HepG2 (cell line): ENCODE results near the gene MBD5. TPM values are rescaled to one million over a fixed set of nuclear protein-coding genes. Genes with fewer than 3 reads are reported as not detected.

Source experiments
- ATAC-seq: fragments of 200-7000 bp; cut with Tn5 transposase; 3 replicates; pipeline ENCODE4 v1.9.1; 2020; ENCODE audit warnings: mild to moderate bottlenecking, moderate library complexity
- BruUV-seq: library from RNA; stranded (reverse); fragments of 400-500 nt; replicated peaks from 2 replicates; lab custom pipeline; 2021; lab: Mats Ljungman, UMichigan
- CTCF ChIA-PET: fragments of 300-600 bp; formaldehyde crosslinking; extraction: SDS; loops from one replicate; lab custom pipeline; 2021; ENCODE audit warnings: low total read pairs, inconsistent platforms, low intra/inter-chr PET ratio; lab: Yijun Ruan, JAX
- POLR2A ChIA-PET: fragments of 350-600 bp; sonication (Branson Sonifier 250); formaldehyde crosslinking; loops from one replicate; lab custom pipeline; 2020; ENCODE audit warnings: antibody characterized with exemption, inconsistent platforms; lab: Yijun Ruan, JAX
- DNase-seq: peaks from one replicate; pipeline ENCODE4 v3.0.0-alpha.2; 2015; ENCODE audit warnings: low spot score
- FAIRE-seq: peaks from 3 replicates; lab custom pipeline; 2011; peaks lifted over from hg19 to GRCh38; lab: Jason Lieb, UNC
- H2AFZ ChIP-seq: one replicate; pipeline ENCODE4 v1.6.1; 2011; ENCODE audit warnings: low read length, inconsistent platforms
- H3K27ac ChIP-seq: fragments of 300-600 bp; 3 replicates; pipeline ENCODE4 v1.8.0; 2011; ENCODE audit warnings: mixed run types, mild to moderate bottlenecking, mixed read lengths, low read length, inconsistent platforms; ENCODE audit not compliant: insufficient read depth; ENCODE audit errors: extremely low read length
- H3K27me3 ChIP-seq, 2 experiments: fragments of 200-600 bp in 1 of 2; 2 replicates in 1 of 2; 3 replicates in 1 of 2; pipeline versions ENCODE4 v1.6.0 to v1.8.0; 2011; ENCODE audit warnings: low read length in 2 of 2, mild to moderate bottlenecking in 2 of 2, moderate library complexity in 2 of 2, inconsistent platforms in 1 of 2; ENCODE audit not compliant: insufficient read depth in 2 of 2, control insufficient read depth in 1 of 2
- H3K36me3 ChIP-seq, 2 experiments: fragments of 200-600 bp in 1 of 2; replicated peaks in 1 of 2; 2 replicates in 1 of 2; 3 replicates in 1 of 2; pipeline versions ENCODE4 v1.5.1 to v1.8.0; 2011; ENCODE audit warnings: low read length in 2 of 2, inconsistent platforms in 1 of 2; ENCODE audit not compliant: insufficient read depth in 2 of 2, control insufficient read depth in 1 of 2
- H3K4me1 ChIP-seq: 2 replicates; pipeline ENCODE4 v1.5.1; 2012; ENCODE audit warnings: low read length, inconsistent platforms; ENCODE audit not compliant: insufficient read depth
- H3K4me2 ChIP-seq: 2 replicates; pipeline ENCODE4 v1.6.0; 2011; ENCODE audit warnings: low read depth, low read length, inconsistent platforms
- H3K4me3 ChIP-seq, 3 experiments: fragments of 200-600 bp in 1 of 3; sonication (generic), shearing (Covaris generic) in 1 of 3; replicated peaks in 1 of 3; 2 replicates each; pipeline ENCODE4 v1.5.1; 2011 to 2016; ENCODE audit warnings: low read length in 3 of 3, inconsistent platforms in 2 of 3, low read depth in 2 of 3, mild to moderate bottlenecking in 2 of 3, control low read depth in 1 of 3, mixed read lengths in 1 of 3; ENCODE audit not compliant: insufficient read depth in 1 of 3
- H3K79me2 ChIP-seq: one replicate; pipeline ENCODE4 v1.6.1; 2011; ENCODE audit warnings: low read length, inconsistent platforms; ENCODE audit not compliant: insufficient read depth
- H3K9ac ChIP-seq: 2 replicates; pipeline ENCODE4 v1.6.0; 2011; ENCODE audit warnings: mild to moderate bottlenecking, low read depth, low read length, inconsistent platforms; ENCODE audit not compliant: insufficient read depth
- H3K9me3 ChIP-seq: 2 replicates; pipeline ENCODE4 v1.5.1; 2012; ENCODE audit warnings: mild to moderate bottlenecking, low read length
- H4K20me1 ChIP-seq: 2 replicates; pipeline ENCODE4 v1.6.0; 2011; ENCODE audit warnings: inconsistent platforms, mild to moderate bottlenecking, low read length, moderate library complexity; ENCODE audit not compliant: insufficient read depth
- ATAD3A ChIP-seq: sonication (generic); formaldehyde crosslinking; IDR thresholded peaks from 2 replicates; pipeline ENCODE4 v1.4.0; 2020; ENCODE audit warnings: missing genetic modification reagents
- MEIS2 ChIP-seq: sonication (generic); formaldehyde crosslinking; IDR thresholded peaks from 2 replicates; pipeline ENCODE4 v1.9.0; 2021; ENCODE audit warnings: mild to moderate bottlenecking, missing genetic modification reagents
- U2AF2 ChIP-seq: fragments of 200-400 bp; formaldehyde crosslinking; IDR thresholded peaks from 2 replicates; pipeline ENCODE4 v1.6.1; 2017; ENCODE audit warnings: low read depth, mild to moderate bottlenecking, low read length
- ZBTB7B ChIP-seq: sonication (generic); formaldehyde crosslinking; IDR thresholded peaks from 2 replicates; pipeline ENCODE4 v1.4.0; 2020; ENCODE audit warnings: missing genetic modification reagents
- ZNF800 ChIP-seq: sonication (generic); formaldehyde crosslinking; IDR thresholded peaks from 2 replicates; pipeline ENCODE4 v1.4.0; 2020; ENCODE audit warnings: missing genetic modification reagents
- ZXDC ChIP-seq: sonication (generic); formaldehyde crosslinking; IDR thresholded peaks from 2 replicates; pipeline ENCODE4 v1.5.0; 2020; ENCODE audit warnings: mild to moderate bottlenecking, missing genetic modification reagents
- WGBS: methylation state at CpG from one replicate; pipeline ENCODE4 v1.1.6; 2017; ENCODE audit warnings: low lambda C conversion rate; 5-methylcytosine and 5-hydroxymethylcytosine counted together
- in situ Hi-C: cut with HindIII; loops from 2 replicates; pipeline ENCODE4 v1.10.0; 2017; ENCODE audit warnings: low pct_unique_long_range_greater_than_20kb; ENCODE audit not compliant: extremely low pct_ligation_motif_present
- intact Hi-C: fragments of 100-400 bp; cut with micrococcal nuclease; formaldehyde crosslinking; loops from one replicate; pipeline ENCODE4 v1.10.0; 2022; ENCODE audit not compliant: unreplicated experiment
- polyA plus RNA-seq, 8 experiments: library from polyadenylated mRNA; depleted of rRNA in 3 of 8; stranded (reverse) in 7 of 8; unstranded in 1 of 8; fragments of >200 nt; fragmentation: Illumina TruSeq in 4 of 8; extraction: Trizol in 4 of 8; gene quantifications; 2 replicates each; pipeline versions ENCODE4 v1.2.1 to v1.2.3, GENCODE V29; 2011 to 2016; ENCODE audit warnings: low read depth in 4 of 8, missing spikeins in 1 of 8, mixed read lengths in 1 of 8; ENCODE audit not compliant: insufficient read depth in 1 of 8
- total RNA-seq, 5 experiments: library from RNA; depleted of rRNA; stranded (reverse); fragments of >200 nt; fragmentation: Illumina TruSeq; extraction: Trizol; gene quantifications; 2 replicates each; pipeline ENCODE4 v1.2.3, GENCODE V29; 2016; ENCODE audit warnings: low read depth in 1 of 5

MBD5 gene
- total and polyA plus RNA-seq, 2 of the 13 experiments (the other 11 are each of a cell fraction or from before 2014, with no cell fraction given), result 13.5 to 26.4 TPM

- no peak overlapping the region for H3K27ac ChIP-seq
- FAIRE-seq (no peak), ATAC-seq (no peak), DNase-seq (no peak)
- in situ Hi-C loops, result no loop called here
- no peaks in the 10 kb centered on the region for H4K20me1 ChIP-seq
- H3K27me3 ChIP-seq, result peaks cover 4 to 74% of the 10 kb centered on the region in 2 experiments; a peak in 4 of 5 replicates
- intact Hi-C loops, result no loop called here
- H3K4me2 ChIP-seq, result no peak overlapping the region
- WGBS, result 62% methylated on average over 3 of the region's 3 CpGs
- no peaks in the 10 kb centered on the region for H3K4me1 ChIP-seq
- no peak overlapping the region for H3K4me3 ChIP-seq
- CTCF ChIA-PET, result no interaction called here
- H3K36me3 ChIP-seq, result no peaks in the 10 kb centered on the region
- POLR2A ChIA-PET, result no interaction called here
- H3K9ac ChIP-seq, result no peak overlapping the region
- no peak overlapping the region for H2AFZ ChIP-seq
- TF ChIP-seq ZNF800 (no peak), ATAD3A (CRISPR knock-in tag) (no peak), MEIS2 (CRISPR knock-in tag) (no peak), ZBTB7B (no peak), U2AF2 (no peak), ZXDC (CRISPR knock-in tag) (no peak)
- TF ChIP-seq, all 625 proteins: peak for 0
- Histone ChIP-seq H3K79me2 (no peaks in the 10 kb centered on the region), H3K9me3 (no peaks in the 10 kb centered on the region)
- no TSS peak for BruUV-seq
Observed at GRCh38 chr2:148541792-148542191, 520.9 kb downstream of the MBD5 start.
